ENCODE measurements around the gene FGR. TPM values are rescaled to one million over a fixed set of nuclear protein-coding genes. Genes with fewer than 3 reads are reported as not detected.

FGR gene
- total RNA-seq, 1 donor from 2014 or later = not detected

DNA sequence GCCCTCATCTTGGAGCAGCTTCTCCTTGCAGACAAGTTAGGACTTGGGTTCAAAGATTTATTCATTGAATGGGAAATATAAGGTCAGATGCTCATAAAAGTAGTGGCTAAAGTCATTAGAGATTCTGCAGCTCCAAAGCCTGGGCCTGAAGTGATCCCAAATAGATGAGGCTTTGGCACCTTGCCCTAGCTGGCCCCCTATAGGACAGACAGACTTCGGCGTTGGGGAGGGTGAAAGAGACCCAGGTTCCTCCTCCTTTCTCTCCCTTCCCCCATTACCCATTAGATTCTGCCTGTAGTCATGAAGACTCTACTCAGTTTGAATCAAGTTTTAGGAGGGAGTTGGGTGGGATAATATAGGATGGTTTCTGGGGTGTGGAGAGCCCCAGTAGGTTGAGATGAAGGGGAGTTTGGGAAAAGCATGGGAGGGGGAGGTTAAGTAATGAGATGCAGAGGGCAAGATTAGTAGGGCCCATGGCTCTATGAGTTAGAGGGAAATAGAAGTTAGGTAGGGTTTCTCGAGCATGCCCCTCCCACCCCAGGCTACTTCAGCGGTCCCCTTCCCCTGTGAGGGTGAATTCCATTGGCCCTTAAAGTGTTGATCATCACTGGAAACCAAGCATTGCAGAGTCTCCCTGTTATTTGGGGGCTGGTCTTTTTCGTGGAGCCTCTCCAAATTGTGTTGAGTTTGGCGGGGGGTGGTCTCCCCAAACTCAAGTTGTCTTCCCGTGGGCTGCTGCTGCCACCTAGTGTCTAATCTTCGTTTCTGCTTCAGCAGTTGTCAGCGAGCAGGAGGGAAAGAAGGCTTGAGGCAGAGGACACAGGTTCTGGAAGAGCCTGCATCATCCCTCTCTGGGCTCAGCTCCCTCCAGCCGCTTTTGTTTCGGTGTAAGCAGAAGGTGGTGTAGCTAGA is 28.9 kb downstream of the FGR start:
- H3K36me3 ChIP-seq (ENCODE audit: insufficient read depth, low read length) = no peaks in the 10 kb centered on the region
- no peak overlapping the region for H2AFZ ChIP-seq (ENCODE audit: low read depth, low read length)
- H3K79me2 ChIP-seq (ENCODE audit: insufficient read depth, low read length) = peaks cover 22% of the 10 kb centered on the region
- no peak overlapping the region for H3K27ac ChIP-seq (ENCODE audit: low read depth, low read length)
- H3K4me3 ChIP-seq (ENCODE audit: insufficient read depth, low read depth, low read length) = no peak overlapping the region
- no peak for DNase-seq (ENCODE audit: low read depth)
- H3K9me3 ChIP-seq (ENCODE audit: insufficient read depth, low read depth, low read length) = no peaks in the 10 kb centered on the region
- H3K4me3 Mint-ChIP-seq (ENCODE audit: unreplicated experiment) = peak overlapping the region; percentile 58
- peaks cover 27% of the 10 kb centered on the region for H3K4me1 Mint-ChIP-seq (ENCODE audit: low read depth, unreplicated experiment)
- peak overlapping the region; percentile 48 for H3K4me2 ChIP-seq (ENCODE audit: low read length)
- peaks cover 25% of the 10 kb centered on the region for H3K4me1 ChIP-seq (ENCODE audit: insufficient read depth, low read length)
- FAIRE-seq = no peak
- TF ChIP-seq, protein P1, sequence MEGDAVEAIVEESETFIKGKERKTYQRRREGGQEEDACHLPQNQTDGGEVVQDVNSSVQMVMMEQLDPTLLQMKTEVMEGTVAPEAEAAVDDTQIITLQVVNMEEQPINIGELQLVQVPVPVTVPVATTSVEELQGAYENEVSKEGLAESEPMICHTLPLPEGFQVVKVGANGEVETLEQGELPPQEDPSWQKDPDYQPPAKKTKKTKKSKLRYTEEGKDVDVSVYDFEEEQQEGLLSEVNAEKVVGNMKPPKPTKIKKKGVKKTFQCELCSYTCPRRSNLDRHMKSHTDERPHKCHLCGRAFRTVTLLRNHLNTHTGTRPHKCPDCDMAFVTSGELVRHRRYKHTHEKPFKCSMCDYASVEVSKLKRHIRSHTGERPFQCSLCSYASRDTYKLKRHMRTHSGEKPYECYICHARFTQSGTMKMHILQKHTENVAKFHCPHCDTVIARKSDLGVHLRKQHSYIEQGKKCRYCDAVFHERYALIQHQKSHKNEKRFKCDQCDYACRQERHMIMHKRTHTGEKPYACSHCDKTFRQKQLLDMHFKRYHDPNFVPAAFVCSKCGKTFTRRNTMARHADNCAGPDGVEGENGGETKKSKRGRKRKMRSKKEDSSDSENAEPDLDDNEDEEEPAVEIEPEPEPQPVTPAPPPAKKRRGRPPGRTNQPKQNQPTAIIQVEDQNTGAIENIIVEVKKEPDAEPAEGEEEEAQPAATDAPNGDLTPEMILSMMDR (IDR thresholded peaks at IDR 0.05; ENCODE audit: insufficient read depth, low read depth, low read length) = peak; percentile 85
- TF ChIP-seq EZH2 (IDR thresholded peaks at IDR 0.05; ENCODE audit: insufficient read depth, low read length) = no peak
- H3K9ac ChIP-seq (ENCODE audit: low read length) = no peak overlapping the region
- H3K27me3 ChIP-seq (ENCODE audit: insufficient read depth, low read length) = peaks cover 9% of the 10 kb centered on the region
- H3K27ac Mint-ChIP-seq (ENCODE audit: unreplicated experiment) = peak overlapping the region; percentile 75
- peaks cover 7% of the 10 kb centered on the region for H3K27me3 Mint-ChIP-seq (ENCODE audit: low read depth, unreplicated experiment)
- H4K20me1 ChIP-seq (ENCODE audit: insufficient read depth, low read length) = peaks cover 17% of the 10 kb centered on the region
- no peaks in the 10 kb centered on the region for H3K9me3 Mint-ChIP-seq (ENCODE audit: unreplicated experiment)
- H3K36me3 Mint-ChIP-seq (ENCODE audit: low read depth, unreplicated experiment) = no peaks in the 10 kb centered on the region

DNA sequence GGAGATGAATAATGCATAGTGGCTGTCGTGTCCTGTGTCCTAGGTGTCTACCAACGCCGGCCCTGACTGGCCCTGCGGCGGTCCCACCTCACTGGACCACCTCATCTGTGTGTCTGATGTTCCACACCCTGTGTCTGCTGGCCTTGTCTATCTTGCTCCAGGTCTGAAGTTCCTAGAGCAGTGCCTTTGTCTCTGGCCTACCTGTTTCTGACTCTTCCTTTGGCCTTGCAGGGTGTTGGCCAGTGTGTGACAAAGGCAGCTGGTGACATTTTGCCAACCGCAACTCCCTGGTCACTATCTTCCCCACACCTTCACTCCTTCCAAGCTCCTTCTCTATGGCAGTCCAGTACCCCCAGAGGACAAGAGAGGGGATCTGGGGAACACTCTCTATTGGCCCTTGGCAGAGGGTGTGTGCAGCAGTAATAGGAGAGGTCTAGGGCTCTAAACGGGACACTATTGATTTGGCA is 29.7 kb downstream of the FGR start:
- H3K79me2 ChIP-seq (ENCODE audit: insufficient read depth, low read length) = peaks cover 29% of the 10 kb centered on the region
- H2AFZ ChIP-seq (ENCODE audit: low read depth, low read length) = no peak overlapping the region
- H3K4me2 ChIP-seq (ENCODE audit: low read length) = no peak overlapping the region
- no peaks in the 10 kb centered on the region for H3K36me3 Mint-ChIP-seq (ENCODE audit: low read depth, unreplicated experiment)
- H3K9me3 Mint-ChIP-seq (ENCODE audit: unreplicated experiment) = no peaks in the 10 kb centered on the region
- no peak overlapping the region for H3K27ac ChIP-seq (ENCODE audit: low read depth, low read length)
- H3K9ac ChIP-seq (ENCODE audit: low read length) = no peak overlapping the region
- H3K4me1 Mint-ChIP-seq (ENCODE audit: low read depth, unreplicated experiment) = peaks cover 34% of the 10 kb centered on the region
- FAIRE-seq (no peak), DNase-seq (ENCODE audit: low read depth) (no peak)
- no peaks in the 10 kb centered on the region for H3K9me3 ChIP-seq (ENCODE audit: insufficient read depth, low read depth, low read length)
- H3K4me3 Mint-ChIP-seq (ENCODE audit: unreplicated experiment) = peak overlapping the region; percentile 89
- no peak overlapping the region for H3K4me3 ChIP-seq (ENCODE audit: insufficient read depth, low read depth, low read length)
- no peak overlapping the region for H3K27ac Mint-ChIP-seq (ENCODE audit: unreplicated experiment)
- H3K27me3 Mint-ChIP-seq (ENCODE audit: low read depth, unreplicated experiment) = peaks cover under 1% of the 10 kb centered on the region
- H3K4me1 ChIP-seq (ENCODE audit: insufficient read depth, low read length) = peaks cover 31% of the 10 kb centered on the region
- TF ChIP-seq, protein P1 (IDR thresholded peaks at IDR 0.05; ENCODE audit: insufficient read depth, low read depth, low read length) = no peak
- no peak for TF ChIP-seq EZH2 (IDR thresholded peaks at IDR 0.05; ENCODE audit: insufficient read depth, low read length)
- peaks cover 4% of the 10 kb centered on the region for H3K27me3 ChIP-seq (ENCODE audit: insufficient read depth, low read length)
- H3K36me3 ChIP-seq (ENCODE audit: insufficient read depth, low read length) = no peaks in the 10 kb centered on the region
- H4K20me1 ChIP-seq (ENCODE audit: insufficient read depth, low read length) = peaks cover 24% of the 10 kb centered on the region

All from astrocyte (in vitro differentiated cells and primary cell).